ENCODE measurements around the gene BANF2. TPM values are rescaled to one million over a fixed set of nuclear protein-coding genes. Genes with fewer than 3 reads are reported as not detected.

BANF2 gene
- total and polyA plus RNA-seq, 2 of the 13 experiments (the other 11 are each of a cell fraction or from before 2014, with no cell fraction given): 0.35 TPM; not detected in 1

GRCh38 chr20:17693444-17694001, 6.2 kb upstream of the BANF2 start:
- intact Hi-C loops (cut with micrococcal nuclease; ENCODE audit: unreplicated experiment) (no loop called here), in situ Hi-C loops (cut with HindIII; ENCODE audit: extremely low pct_ligation_motif_present, low pct_unique_long_range_greater_than_20kb) (no loop called here)
- Histone ChIP-seq H2AFZ (ENCODE audit: low read length) (no peak overlapping the region), H3K4me2 (ENCODE audit: low read depth, low read length) (no peak overlapping the region), H3K27ac (ENCODE audit: extremely low read length, insufficient read depth, low read length) (no peak overlapping the region), H4K20me1 (ENCODE audit: insufficient read depth, low read length) (no peaks in the 10 kb centered on the region), H3K4me3 (replicated peaks in 1 of 3; ENCODE audit: insufficient read depth in 1 of 3, low read depth in 2 of 3, low read length in 3 of 3) (no peak overlapping the region), H3K9ac (ENCODE audit: insufficient read depth, low read depth, low read length) (no peak overlapping the region), H3K36me3 (replicated peaks in 1 of 2; ENCODE audit: control insufficient read depth in 1 of 2, insufficient read depth in 2 of 2, low read length in 2 of 2) (no peaks in the 10 kb centered on the region), H3K9me3 (ENCODE audit: low read length) (peaks cover 12% of the 10 kb centered on the region; the same call in 1 of the 2 replicates), H3K79me2 (ENCODE audit: insufficient read depth, low read length) (no peaks in the 10 kb centered on the region), H3K4me1 (ENCODE audit: insufficient read depth, low read length) (peaks cover 4% of the 10 kb centered on the region), H3K27me3 (ENCODE audit: control insufficient read depth in 1 of 2, insufficient read depth in 2 of 2, low read length in 2 of 2) (peaks cover 2 to 46% of the 10 kb centered on the region in 2 experiments; a peak in 4 of 5 replicates)
- no peak for DNase-seq (ENCODE audit: low spot score)
- POLR2A ChIA-PET: no interaction called here
- TF ChIP-seq ZBTB40 (IDR thresholded peaks at IDR 0.05): no peak
- peak; percentile 40; the same call in 1 of the 2 replicates for TF ChIP-seq ZBTB40 (CRISPR knock-in tag; IDR thresholded peaks at IDR 0.05)
- peak; percentile 71; the same call in 1 of the 2 replicates for TF ChIP-seq NRL (CRISPR knock-in tag; IDR thresholded peaks at IDR 0.05; ENCODE audit: borderline replicate concordance)
- peak; percentile 52; the same call in 1 of the 2 replicates for TF ChIP-seq MTA1 (CRISPR knock-in tag; IDR thresholded peaks at IDR 0.05; ENCODE audit: borderline replicate concordance)
- 0 out of 2 replicates have a peak, but pooled peaks have one; percentile 18 for TF ChIP-seq ZFX (CRISPR knock-in tag; IDR thresholded peaks at IDR 0.05; ENCODE audit: low read depth)
- TF ChIP-seq RELA (CRISPR knock-in tag; IDR thresholded peaks at IDR 0.05): no peak
- CTCF ChIA-PET (ENCODE audit: low intra/inter-chr PET ratio, low total read pairs): no interaction called here
- no TSS peak for BruUV-seq (replicated peaks)
- no peak for FAIRE-seq
- ATAC-seq: no peak
- 59% methylated on average over 18 of the region's 18 CpGs for WGBS (ENCODE audit: low lambda C conversion rate)

Data from HepG2 (cell line).